GM23248 (cell line): ENCODE measurements around the gene PALD1.

Experiments used
- EZH2 ChIP-seq: fragments of 200-600 bp; sonication (generic); IDR thresholded peaks from 2 replicates; pipeline ENCODE4 v1.6.1; 2018; ENCODE audit warnings: antibody characterized with exemption, mild to moderate bottlenecking; ENCODE audit not compliant: insufficient read depth, poor library complexity, severe bottlenecking
- EZH2phosphoT487 ChIP-seq: fragments of 200-600 bp; sonication (generic); IDR thresholded peaks from 2 replicates; pipeline ENCODE4 v1.6.1; 2018; ENCODE audit warnings: antibody characterized with exemption, moderate library complexity, mild to moderate bottlenecking, low read depth; ENCODE audit not compliant: insufficient read depth

DNA sequence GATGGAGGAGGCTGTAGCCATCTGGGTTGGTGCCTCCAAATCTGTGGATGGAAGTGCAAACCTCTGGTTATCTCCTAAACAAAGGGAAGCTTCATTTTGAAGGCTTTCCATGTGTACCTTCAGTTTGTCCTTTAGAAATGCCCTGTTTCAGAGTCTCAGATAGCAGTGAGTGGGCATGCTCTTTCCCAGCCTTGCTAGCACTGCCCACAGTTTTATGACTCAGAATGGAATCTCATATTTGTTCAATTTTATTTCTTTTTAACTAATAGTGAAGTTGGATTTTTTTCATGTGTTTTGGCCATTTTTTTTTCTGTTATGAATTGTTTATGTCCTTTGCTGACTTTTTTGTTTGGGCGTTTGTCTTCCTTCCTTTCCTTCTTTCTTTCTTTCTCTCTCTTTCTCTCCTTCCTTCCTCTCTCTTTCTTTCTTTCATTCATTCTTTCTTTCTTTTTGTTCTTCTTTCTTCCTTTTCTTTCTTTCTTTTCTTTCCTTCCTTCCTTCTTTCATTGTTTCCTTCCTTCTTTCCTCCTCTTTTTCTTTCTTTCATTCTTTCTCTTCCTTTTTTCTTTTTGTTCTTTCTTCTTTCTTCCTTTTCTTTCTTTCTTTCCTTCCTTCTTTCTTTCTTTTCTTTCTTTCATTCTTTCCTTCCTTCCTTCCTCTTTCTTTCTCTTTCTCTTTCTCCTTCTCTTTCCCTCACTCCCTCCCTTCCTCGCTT lies 98.4 kb downstream of the PALD1 start:
- no peak for TF ChIP-seq EZH2
- TF ChIP-seq EZH2phosphoT487, result no peak
